PFSK-1 (cell line): ENCODE data around the gene GRK5.

ENCODE experiments used
- FOXP2 ChIP-seq: optimal IDR thresholded peaks from 2 replicates; pipeline ENCODE3; 2011; ENCODE audit warnings: borderline replicate concordance, control low read depth, inconsistent platforms; ENCODE audit not compliant: insufficient read depth; ENCODE audit errors: extremely low read length, extremely low read depth
- POLR2AphosphoS5 ChIP-seq: IDR thresholded peaks from 2 replicates; pipeline ENCODE4 v1.6.1; 2012; ENCODE audit warnings: low read depth, mild to moderate bottlenecking, control low read depth, low read length, moderate library complexity
- SIN3A ChIP-seq: IDR thresholded peaks from 2 replicates; pipeline ENCODE4 v1.6.1; 2012; ENCODE audit warnings: mild to moderate bottlenecking, low read length, moderate library complexity, borderline replicate concordance; ENCODE audit not compliant: insufficient read depth
- TAF1 ChIP-seq: IDR thresholded peaks from 2 replicates; pipeline ENCODE4 v1.6.1; 2012; ENCODE audit warnings: low read length, control low read depth, borderline replicate concordance; ENCODE audit not compliant: insufficient read depth
- TF ChIP-seq, protein P1 (sequence below), 2 experiments: IDR thresholded peaks; 2 replicates each; pipeline versions ENCODE4 v1.6.1 to v1.8.0; 2011 to 2012; ENCODE audit warnings: low read depth in 2 of 2, low read length in 2 of 2, control low read depth in 1 of 2, inconsistent platforms in 1 of 2, mild to moderate bottlenecking in 1 of 2, moderate library complexity in 1 of 2; ENCODE audit not compliant: insufficient read depth in 1 of 2

The GRK5 gene

DNA sequence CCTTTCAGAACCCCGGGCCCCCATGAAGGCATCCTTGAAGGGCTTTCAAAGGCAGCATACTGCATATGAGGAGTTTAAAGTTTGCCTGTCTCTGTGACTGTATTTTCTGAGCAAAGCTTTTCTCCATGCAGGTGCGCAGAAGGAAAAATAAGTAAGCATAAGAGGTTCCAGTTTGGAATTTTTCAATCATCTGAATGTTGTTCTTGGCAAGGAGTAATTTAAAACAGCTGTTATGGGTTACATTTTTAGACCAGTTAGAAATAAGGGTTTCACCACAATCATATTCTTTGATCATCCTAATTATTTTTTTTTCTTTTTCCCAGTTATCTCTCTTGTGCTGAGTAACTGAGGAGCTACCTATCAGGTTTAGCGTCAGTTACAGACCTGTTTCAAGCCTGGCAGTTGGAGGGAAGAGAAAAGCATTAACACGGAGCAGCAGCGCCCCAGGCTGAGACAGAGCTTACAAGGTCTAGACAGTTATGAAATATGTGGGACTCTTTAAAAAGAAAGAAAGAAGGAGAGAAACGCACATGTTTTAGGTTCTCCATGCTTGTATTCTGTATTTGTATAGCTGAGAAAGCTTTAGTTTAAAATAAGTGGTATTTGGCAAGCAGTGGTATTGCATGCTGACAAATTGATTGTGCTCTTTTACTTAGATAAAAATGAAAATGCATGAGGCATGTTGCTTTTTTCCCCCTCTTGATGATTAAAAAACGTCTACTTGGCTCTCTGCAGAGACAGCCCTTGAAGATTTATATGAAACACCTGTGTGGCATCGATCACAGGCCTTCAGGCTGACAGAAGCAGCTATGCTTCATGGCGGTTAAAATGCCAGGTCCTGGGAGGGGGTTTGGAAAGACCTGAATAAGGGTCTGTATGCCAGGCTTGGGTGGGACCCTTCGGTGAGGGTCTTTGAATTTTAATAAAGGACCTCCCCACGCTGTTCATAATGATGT, 157.6 kb downstream of the GRK5 start:
- TF ChIP-seq TAF1 (no peak), POLR2AphosphoS5 (no peak), SIN3A (no peak)

DNA sequence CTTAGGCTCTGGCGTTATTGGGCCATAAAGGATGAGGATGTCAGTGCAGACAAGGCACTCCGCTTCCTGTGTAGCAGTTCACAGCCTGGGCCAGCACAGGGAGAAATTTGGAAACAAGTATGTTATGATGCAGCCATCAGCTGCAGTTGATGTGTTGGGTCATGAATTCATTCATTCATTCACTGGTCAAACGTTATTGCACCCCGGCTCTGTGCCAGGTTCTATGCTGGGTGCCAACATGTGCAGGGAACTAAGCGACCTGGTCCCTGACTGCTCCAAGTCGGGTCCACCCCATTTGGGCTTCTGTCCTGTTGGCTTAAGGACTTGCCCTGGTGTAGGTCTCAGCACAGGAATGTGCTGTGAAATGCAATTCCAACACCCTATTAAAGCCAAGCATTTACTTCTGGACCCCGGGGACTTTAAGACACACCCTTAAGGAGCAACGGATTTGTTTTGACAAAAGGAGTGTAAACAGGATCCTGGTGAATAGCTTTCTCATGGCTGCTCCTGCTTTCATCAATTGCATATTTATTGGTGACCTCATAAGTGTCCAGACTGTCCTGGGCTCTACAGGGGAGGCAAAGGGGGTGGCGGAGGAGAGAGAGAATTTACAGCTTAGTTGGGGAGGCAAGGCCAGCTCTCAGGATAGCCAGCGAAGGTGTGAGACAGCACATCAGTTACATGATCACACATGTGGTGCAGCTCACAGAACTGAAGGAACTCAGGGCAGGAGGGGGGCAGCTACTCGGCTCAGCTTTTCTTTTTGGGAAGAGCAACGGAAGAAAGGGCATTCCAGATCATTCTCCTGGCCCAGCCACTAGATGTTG, 158.6 kb downstream of the GRK5 start:
- TF ChIP-seq SIN3A, result no peak
- TF ChIP-seq, protein P1, sequence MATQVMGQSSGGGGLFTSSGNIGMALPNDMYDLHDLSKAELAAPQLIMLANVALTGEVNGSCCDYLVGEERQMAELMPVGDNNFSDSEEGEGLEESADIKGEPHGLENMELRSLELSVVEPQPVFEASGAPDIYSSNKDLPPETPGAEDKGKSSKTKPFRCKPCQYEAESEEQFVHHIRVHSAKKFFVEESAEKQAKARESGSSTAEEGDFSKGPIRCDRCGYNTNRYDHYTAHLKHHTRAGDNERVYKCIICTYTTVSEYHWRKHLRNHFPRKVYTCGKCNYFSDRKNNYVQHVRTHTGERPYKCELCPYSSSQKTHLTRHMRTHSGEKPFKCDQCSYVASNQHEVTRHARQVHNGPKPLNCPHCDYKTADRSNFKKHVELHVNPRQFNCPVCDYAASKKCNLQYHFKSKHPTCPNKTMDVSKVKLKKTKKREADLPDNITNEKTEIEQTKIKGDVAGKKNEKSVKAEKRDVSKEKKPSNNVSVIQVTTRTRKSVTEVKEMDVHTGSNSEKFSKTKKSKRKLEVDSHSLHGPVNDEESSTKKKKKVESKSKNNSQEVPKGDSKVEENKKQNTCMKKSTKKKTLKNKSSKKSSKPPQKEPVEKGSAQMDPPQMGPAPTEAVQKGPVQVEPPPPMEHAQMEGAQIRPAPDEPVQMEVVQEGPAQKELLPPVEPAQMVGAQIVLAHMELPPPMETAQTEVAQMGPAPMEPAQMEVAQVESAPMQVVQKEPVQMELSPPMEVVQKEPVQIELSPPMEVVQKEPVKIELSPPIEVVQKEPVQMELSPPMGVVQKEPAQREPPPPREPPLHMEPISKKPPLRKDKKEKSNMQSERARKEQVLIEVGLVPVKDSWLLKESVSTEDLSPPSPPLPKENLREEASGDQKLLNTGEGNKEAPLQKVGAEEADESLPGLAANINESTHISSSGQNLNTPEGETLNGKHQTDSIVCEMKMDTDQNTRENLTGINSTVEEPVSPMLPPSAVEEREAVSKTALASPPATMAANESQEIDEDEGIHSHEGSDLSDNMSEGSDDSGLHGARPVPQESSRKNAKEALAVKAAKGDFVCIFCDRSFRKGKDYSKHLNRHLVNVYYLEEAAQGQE (IDR thresholded peaks at IDR 0.05; ENCODE audit: insufficient read depth in 1 of 2, low read depth in 2 of 2, low read length in 2 of 2), result no peak

DNA sequence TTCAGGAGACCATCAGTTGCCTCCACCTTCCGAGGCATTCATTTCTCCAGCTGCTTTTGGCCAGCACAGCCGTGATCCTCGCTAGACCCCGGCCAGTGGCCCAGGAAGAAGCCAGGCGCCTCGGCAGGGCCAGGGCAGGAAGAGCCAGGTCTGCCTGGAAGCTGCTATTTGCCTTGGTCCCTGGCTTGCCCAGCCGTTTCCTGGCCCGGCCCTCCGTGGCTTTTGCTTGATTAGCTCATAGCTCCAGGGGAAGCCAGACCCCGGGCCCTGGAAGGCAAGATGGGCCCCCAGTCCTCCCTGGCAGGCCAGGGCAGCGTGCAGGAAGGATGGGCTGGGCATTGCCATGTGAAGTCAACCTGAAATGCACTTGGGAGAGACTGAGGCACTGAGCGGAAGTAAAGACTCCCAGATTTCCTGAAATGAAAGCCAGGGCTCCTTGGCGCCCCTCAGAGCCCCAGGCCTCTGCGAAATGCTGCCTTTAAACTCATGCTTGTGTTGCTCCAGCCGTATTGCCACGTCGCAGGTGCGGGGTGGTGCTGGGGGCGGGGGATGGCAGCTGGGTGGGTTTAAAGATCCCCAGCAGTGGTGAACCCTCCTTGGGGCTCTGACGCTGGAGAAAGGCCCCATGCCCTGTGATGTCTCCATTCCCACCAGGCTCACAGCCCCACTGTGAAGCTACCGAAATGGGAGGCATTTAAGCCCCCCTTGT, 160.6 kb downstream of the GRK5 start:
- TF ChIP-seq FOXP2, result no peak
- TF ChIP-seq POLR2AphosphoS5, result no peak
- no peak for TF ChIP-seq TAF1
- TF ChIP-seq, protein P1 (IDR thresholded peaks at IDR 0.05; ENCODE audit: insufficient read depth in 1 of 2, low read depth in 2 of 2, low read length in 2 of 2), result no peak

DNA sequence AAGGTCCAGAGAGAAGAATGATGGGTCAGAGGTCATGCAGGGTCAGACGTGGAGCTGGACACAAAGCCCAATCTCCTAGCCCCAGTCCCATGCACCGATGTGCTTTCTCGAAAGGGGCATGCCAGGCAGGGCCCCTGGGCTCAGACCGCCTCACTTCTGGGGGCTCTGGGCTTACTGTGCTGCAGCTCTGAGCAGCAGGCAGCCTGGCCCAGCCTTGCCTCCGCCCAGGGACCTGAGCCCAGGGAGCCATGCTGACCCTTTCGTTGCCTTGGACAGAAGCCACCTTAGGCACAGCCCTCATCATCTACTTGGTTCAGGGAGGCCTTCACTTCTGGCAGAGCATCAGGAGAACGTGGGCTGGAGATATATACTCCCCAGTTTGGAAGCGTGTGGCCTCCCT, 161.2 kb downstream of the GRK5 start:
- TF ChIP-seq TAF1 (no peak), SIN3A (no peak)
- TF ChIP-seq, protein P1 (IDR thresholded peaks at IDR 0.05; ENCODE audit: insufficient read depth in 1 of 2, low read depth in 2 of 2, low read length in 2 of 2), result no peak

DNA sequence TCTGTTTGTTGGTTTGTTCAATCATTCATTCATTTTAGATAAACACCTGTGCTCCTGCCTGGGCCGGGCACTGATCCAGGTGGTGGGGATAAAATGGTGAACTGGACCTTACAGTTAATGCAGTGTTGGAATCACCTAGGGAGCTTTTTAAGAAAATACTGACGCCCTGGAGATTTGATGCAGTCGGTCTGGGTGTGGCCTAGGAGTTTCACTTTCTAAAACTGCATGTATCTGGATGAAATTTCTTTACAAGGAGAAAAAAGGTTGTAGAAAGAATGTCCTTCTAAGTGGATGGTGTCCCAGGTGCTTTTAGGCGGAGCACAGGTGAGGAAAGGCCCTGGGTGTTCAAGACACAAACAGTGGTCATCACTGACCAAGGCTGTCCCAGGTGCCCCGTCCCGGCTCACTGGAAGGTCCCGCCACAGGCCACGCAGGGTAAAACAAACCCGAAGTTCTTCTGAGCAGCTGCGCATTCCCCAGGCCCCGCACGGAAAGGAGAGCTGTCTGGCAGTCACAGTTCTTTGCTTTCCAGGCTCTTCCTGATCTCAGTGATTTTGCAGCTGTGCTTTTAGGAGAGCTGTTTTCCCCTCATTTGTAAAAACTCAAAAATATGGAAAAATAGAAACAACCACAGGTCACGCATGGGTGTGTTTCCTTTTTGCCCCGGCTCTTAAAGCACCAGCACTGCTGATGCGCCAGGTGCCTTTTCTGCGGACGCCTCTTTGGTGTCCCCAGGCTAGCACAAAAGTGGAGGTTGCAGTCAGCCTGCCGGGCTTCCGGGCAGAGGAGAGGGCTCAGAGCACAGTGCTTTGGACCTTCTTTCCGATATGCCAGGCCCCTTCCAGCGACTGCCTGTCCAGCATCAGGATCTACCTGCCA, 161.9 kb downstream of the GRK5 start:
- TF ChIP-seq FOXP2, result no peak
- TF ChIP-seq, protein P1 (IDR thresholded peaks at IDR 0.05; ENCODE audit: insufficient read depth in 1 of 2, low read depth in 2 of 2, low read length in 2 of 2), result no peak
- TF ChIP-seq TAF1, result no peak
- TF ChIP-seq POLR2AphosphoS5, result no peak
- TF ChIP-seq SIN3A, result no peak
